ENCODE results near the gene ATXN10. TPM values are rescaled to one million over a fixed set of nuclear protein-coding genes. Genes with fewer than 3 reads are reported as not detected.

Gene ATXN10
- total RNA-seq, 4 donors from 2014 or later, result 79.0 to 152 (median 88.3) TPM

- TF ChIP-seq POLR2A (IDR thresholded peaks at IDR 0.05), result no peak
- no peak for TF ChIP-seq CTCF (IDR thresholded peaks at IDR 0.05)
- no peak for DNase-seq
- intact Hi-C loops (cut with DNase I), result no loop called here
- Histone ChIP-seq H3K9me3 (no peaks in the 10 kb centered on the region), H3K4me1 (peaks cover 6 to 57% (median 15%) of the 10 kb centered on the region in 3 donors), H3K4me3 (no peak overlapping the region), H3K36me3 (peaks cover 0 to 5% (median 0%) of the 10 kb centered on the region in 3 donors), H3K27ac (peak overlapping the region in 3 of 4 donors; percentile 43 to 63 (median 60)), H3K27me3 (no peaks in the 10 kb centered on the region)
- WGBS, 2 donors, result 57 to 65% methylated on average over 4 to 11 of the region's 11 CpGs
Observed at GRCh38 chr22:45757936-45758335, 86.3 kb downstream of the ATXN10 start.

- peaks cover 6 to 57% (median 15%) of the 10 kb centered on the region in 3 donors for H3K4me1 ChIP-seq
- H3K4me3 ChIP-seq, result no peak overlapping the region
- H3K36me3 ChIP-seq, result peaks cover 0 to 6% (median 0%) of the 10 kb centered on the region in 3 donors
- TF ChIP-seq CTCF (IDR thresholded peaks at IDR 0.05), result no peak
- TF ChIP-seq POLR2A (IDR thresholded peaks at IDR 0.05), result no peak
- H3K9me3 ChIP-seq, result no peaks in the 10 kb centered on the region
- no peak for DNase-seq
- H3K27me3 ChIP-seq, result no peaks in the 10 kb centered on the region
- intact Hi-C loops (cut with DNase I), result no loop called here
- 35 to 40% methylated on average over 6 to 7 of the region's 7 CpGs for WGBS, 2 donors
- peak overlapping the region in 1 of 4 donors; percentile 49 for H3K27ac ChIP-seq
Observed at GRCh38 chr22:45758603-45759002, 87.0 kb downstream of the ATXN10 start.

GRCh38 chr22:45760682-45761081 lies 89.0 kb downstream of the ATXN10 start:
- no peak for DNase-seq
- no peak overlapping the region for H3K4me3 ChIP-seq
- WGBS, 2 donors, result 75 to 83% methylated on average over 2 of the region's 2 CpGs
- no peaks in the 10 kb centered on the region for H3K27me3 ChIP-seq
- peaks cover 0 to 16% (median 5%) of the 10 kb centered on the region in 3 donors for H3K36me3 ChIP-seq
- H3K9me3 ChIP-seq, result no peaks in the 10 kb centered on the region
- H3K4me1 ChIP-seq, result peaks cover 6 to 44% (median 15%) of the 10 kb centered on the region in 3 donors
- intact Hi-C loops (cut with DNase I), result no loop called here
- no peak overlapping the region for H3K27ac ChIP-seq
- TF ChIP-seq CTCF (IDR thresholded peaks at IDR 0.05) (no peak), POLR2A (IDR thresholded peaks at IDR 0.05) (no peak)

GRCh38 chr22:45762545-45763235 lies 91.1 kb downstream of the ATXN10 start:
- 95% methylated on average over 5 to 7 of the region's 7 CpGs for WGBS, 2 donors
- Histone ChIP-seq H3K4me3 (no peak overlapping the region), H3K27me3 (no peaks in the 10 kb centered on the region), H3K27ac (no peak overlapping the region), H3K4me1 (peaks cover 0 to 24% (median 5%) of the 10 kb centered on the region in 3 donors), H3K36me3 (peaks cover 0 to 22% (median 5%) of the 10 kb centered on the region in 3 donors), H3K9me3 (no peaks in the 10 kb centered on the region)
- no peak for DNase-seq
- intact Hi-C loops (cut with DNase I), result no loop called here
- no peak for TF ChIP-seq POLR2A (IDR thresholded peaks at IDR 0.05)
- no peak for TF ChIP-seq CTCF (IDR thresholded peaks at IDR 0.05)

GRCh38 chr22:45763236-45763624 lies 91.6 kb downstream of the ATXN10 start:
- TF ChIP-seq POLR2A (IDR thresholded peaks at IDR 0.05) (no peak), CTCF (IDR thresholded peaks at IDR 0.05) (no peak)
- 92% methylated on average over 10 of the region's 10 CpGs for WGBS, 2 donors
- Histone ChIP-seq H3K27ac (no peak overlapping the region), H3K36me3 (peaks cover 0 to 22% (median 5%) of the 10 kb centered on the region in 3 donors), H3K9me3 (no peaks in the 10 kb centered on the region), H3K4me3 (no peak overlapping the region), H3K27me3 (no peaks in the 10 kb centered on the region), H3K4me1 (peaks cover 0 to 19% (median 0%) of the 10 kb centered on the region in 3 donors)
- intact Hi-C loops (cut with DNase I), result no loop called here
- no peak for DNase-seq

All from esophagus squamous epithelium (tissue), 5 donors.